GM18505 (cell line): ENCODE results near the gene SPAG7.
A peak's percentile ranks its signal among the peaks of the same experiment; 100 is the strongest.

ENCODE experiments used
- ATAC-seq: cut with Tn5 transposase; IDR thresholded peaks from one replicate; pipeline ENCODE4 v1.9.1; 2021; ENCODE audit not compliant: unreplicated experiment
- POLR2A ChIP-seq: IDR thresholded peaks from 4 replicates; pipeline ENCODE4 v1.6.1; 2011; ENCODE audit warnings: borderline replicate concordance; ENCODE audit not compliant: insufficient read depth, insufficient read length; ENCODE audit errors: extremely low read depth

The SPAG7 gene

GRCh38 chr17:4967539-4968485, at the start of gene SPAG7:
TSS of gene SPAG7 (minus strand) at chr17:4967817. CDS start at chr17:4967804, 13 bp downstream.
- TF ChIP-seq POLR2A: peak; percentile 92
- ATAC-seq: peak; percentile 65

- TF ChIP-seq POLR2A: no peak
- ATAC-seq: no peak
Measured at GRCh38 chr17:5014357-5014756, 46.7 kb upstream of the SPAG7 start.

- TF ChIP-seq POLR2A: no peak
- no peak for ATAC-seq
Measured at GRCh38 chr17:5011928-5012327, 44.3 kb upstream of the SPAG7 start.

GRCh38 chr17:5003214-5003867, 35.7 kb upstream of the SPAG7 start:
- no peak for ATAC-seq

GRCh38 chr17:5002121-5002788, 34.6 kb upstream of the SPAG7 start:
- ATAC-seq: no peak
- TF ChIP-seq POLR2A: no peak

More at GRCh38 chr17:5003214-5003867, 35.7 kb upstream of the SPAG7 start:
- no peak for TF ChIP-seq POLR2A

- TF ChIP-seq POLR2A: no peak
- no peak for ATAC-seq
Measured at GRCh38 chr17:5000237-5000639, 32.6 kb upstream of the SPAG7 start.

- no peak for TF ChIP-seq POLR2A
- ATAC-seq: no peak
Measured at GRCh38 chr17:4999430-5000093, 31.9 kb upstream of the SPAG7 start.

GRCh38 chr17:4998732-4999429, 31.3 kb upstream of the SPAG7 start:
- no peak for ATAC-seq
- no peak for TF ChIP-seq POLR2A

GRCh38 chr17:4998027-4998731, 30.6 kb upstream of the SPAG7 start:
- ATAC-seq: peak; percentile 13

GRCh38 chr17:4997302-4998026, 29.8 kb upstream of the SPAG7 start, which contains the start of the genes INCA1 and KIF1C:
TSS of gene INCA1 (minus strand) at chr17:4997522. CDS start at chr17:4994437, 3,085 bp downstream.
TSS of gene KIF1C (plus strand) at chr17:4997950. CDS start at chr17:5000247, 2,297 bp downstream.
- peak; percentile 77 for ATAC-seq

More at GRCh38 chr17:4998027-4998731, 30.6 kb upstream of the SPAG7 start:
- TF ChIP-seq POLR2A: peak; percentile 9

GRCh38 chr17:4994081-4994595, 26.5 kb upstream of the SPAG7 start:
- TF ChIP-seq POLR2A: no peak
- ATAC-seq: no peak

More at GRCh38 chr17:4997302-4998026, 29.8 kb upstream of the SPAG7 start, which contains the start of the genes INCA1 and KIF1C:
- TF ChIP-seq POLR2A: peak; percentile 40
